GM19099 (cell line): ENCODE data around the gene KLHL26.

Experiments
- POLR2A ChIP-seq: IDR thresholded peaks from 3 replicates; pipeline ENCODE4 v1.6.1; 2011; ENCODE audit warnings: low read depth; ENCODE audit not compliant: insufficient read length; ENCODE audit errors: extremely low read depth

The KLHL26 gene

DNA sequence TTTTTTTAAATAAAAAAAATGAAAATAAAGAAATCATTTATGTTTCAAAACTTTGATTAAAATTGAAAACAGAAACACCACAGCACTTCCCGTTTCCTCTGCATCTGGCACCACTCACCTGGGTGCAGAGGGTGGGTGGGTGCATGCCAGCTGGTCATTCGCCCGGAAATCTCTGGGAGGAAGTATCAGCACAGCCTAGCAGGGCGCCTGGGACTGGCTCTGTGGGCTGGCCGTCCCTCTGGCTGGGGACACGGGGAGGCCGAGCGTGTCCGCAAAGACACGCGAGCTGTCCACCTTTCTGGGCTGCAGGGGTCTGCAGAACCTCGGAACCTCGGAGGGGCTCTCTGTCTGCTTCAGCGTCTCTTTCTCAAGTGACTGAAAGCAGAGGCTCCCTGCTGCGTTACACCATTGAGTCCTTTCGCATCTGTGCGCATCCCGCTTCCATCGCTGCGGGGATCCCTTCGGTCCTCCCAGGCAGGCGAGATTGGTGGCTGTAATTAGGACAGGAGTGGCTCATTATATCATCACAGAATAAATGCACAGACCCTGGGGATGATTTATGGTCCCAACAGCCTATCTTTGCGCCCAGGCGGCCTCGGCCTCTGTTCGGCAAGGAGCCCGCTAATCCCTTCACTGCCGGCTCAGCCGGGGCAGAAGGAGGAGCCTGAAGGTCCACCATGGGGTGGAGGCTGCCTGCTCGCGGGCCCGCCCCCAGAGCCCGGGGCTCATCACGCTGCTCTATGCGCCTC is 63.8 kb downstream of the KLHL26 start:
- peak; percentile 39 for TF ChIP-seq POLR2A

DNA sequence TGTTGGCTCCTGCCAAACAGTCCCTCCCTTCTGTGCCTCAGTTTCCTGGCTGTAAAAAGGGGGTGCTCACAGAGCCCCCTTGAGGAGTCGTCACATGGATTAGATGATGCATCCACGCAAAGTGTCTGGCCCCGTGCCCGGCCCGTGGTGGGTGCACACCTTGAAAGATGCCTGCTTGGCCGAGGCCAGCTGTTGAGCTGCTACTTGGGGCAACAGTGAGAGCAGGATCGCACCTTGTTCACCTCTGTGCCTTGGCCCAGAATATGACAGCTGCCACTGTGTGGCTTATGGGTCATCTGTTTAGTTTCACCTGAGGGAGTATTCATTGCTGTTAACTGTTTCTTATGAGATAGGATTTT is 64.4 kb downstream of the KLHL26 start:
- no peak for TF ChIP-seq POLR2A

DNA sequence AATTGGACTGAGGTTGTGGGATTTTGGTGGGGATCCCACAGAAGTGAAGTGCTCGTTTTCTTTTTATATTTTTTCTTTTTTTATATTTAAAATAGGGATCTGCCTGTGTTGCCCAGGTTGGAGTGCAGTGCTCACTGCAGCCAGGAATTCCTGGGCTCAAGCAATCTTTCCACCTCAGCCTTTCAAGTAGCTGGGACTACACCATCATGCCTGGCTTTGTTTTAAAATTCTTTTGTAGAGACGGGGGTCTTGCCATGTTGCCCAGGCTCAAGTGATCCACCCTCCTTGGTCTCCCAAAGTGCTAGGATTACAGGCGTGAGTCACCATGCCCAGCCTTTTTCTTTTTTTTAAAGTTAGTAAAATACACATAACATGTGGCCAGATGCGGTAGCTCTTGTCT is 67.2 kb downstream of the KLHL26 start:
- no peak for TF ChIP-seq POLR2A

DNA sequence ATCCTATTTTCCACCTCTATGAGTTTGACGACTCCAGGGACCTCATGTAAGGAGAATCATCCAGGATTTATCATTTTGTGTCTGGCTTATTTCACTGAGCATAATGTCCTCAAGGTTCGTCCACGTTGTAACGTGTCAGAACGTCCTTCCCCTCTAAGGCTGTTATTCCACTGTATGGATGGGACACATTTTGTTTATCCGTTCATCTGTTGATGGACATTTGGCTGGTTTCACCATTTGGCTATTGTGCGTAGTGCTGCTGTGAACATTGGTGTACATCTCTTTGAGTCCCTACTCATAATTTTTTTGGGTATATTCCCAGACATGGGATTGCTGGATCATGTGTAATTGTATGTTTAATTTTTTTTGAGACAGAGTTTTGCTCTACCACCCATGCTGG is 68.1 kb downstream of the KLHL26 start:
- no peak for TF ChIP-seq POLR2A

DNA sequence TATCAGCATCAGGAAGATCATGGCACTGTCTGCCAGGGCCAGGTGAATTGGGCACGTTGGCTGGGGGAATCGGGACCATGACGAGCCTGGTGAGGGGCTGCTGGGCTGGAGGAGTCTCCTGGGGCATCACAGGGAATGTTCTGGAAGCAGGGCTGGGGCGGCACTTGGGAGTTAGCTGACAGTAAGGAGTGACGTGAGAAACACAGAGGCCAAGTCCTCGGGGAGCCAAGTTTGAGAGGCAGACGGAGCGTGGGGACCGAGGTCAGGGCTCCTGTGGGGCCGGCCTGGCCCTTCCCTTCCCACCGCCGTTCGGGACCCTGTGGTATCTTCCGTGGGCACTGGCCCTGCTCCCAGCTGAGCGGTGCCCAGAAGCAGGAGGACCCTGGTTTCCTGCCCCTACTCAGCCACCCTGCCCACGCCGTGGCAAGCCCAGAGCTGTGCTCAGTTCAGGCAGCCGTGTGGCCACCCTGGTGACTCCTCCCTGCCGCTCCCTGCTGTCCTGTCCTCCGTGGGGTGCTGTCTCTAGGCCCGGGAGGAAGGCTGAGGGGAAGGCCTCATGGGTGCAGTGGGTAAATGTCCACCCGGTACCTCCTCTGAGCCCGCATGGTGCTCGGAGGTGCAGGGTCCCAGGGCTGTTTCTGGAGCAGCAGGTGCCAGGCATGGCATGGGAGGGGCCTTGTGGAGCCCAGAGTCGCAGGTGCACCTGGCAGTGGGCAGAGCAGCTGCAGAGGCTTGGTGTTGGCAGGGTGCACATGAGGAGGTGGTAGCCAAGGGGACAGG is 71.8 kb downstream of the KLHL26 start:
- no peak for TF ChIP-seq POLR2A

DNA sequence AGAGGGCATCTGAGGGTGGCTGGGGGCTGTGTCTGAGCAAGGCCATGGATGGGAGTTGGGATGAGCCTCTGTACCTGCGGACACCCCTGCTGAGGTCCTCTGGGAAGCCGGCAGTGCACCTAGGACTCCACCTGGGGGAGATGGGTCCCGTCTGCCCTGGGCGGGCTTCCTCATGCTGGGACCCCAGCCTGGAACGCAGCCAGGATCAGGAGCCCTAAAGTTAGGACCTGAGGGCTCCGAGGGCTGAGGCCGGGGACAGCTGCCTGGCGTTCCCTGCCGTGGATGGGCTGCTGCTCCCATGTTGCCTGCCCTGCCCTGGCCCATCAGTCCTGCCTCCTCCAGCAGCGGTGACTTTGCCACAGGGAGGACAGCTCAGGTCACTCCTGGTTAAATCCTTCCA is 72.7 kb downstream of the KLHL26 start:
- no peak for TF ChIP-seq POLR2A

DNA sequence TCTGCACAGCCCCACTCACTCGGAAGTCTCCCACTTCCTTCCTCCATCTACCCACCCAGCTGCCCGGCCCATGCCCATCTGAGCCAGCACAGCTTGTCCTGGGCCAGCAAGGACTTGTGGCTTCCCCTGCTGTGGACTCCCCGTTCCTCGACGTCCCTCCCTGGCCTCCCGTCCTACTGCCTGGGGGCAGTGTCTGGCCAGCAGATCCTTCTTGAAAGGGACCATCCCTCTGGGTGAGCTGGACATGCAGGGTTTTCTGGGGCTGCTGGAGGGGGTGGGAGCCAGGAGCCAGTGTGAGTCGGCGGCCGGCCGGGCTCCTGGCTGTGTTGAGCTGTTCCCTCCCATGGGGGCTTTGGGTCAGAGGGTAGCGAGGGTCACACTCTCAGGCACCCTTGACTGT is 73.4 kb downstream of the KLHL26 start:
- TF ChIP-seq POLR2A, result no peak

DNA sequence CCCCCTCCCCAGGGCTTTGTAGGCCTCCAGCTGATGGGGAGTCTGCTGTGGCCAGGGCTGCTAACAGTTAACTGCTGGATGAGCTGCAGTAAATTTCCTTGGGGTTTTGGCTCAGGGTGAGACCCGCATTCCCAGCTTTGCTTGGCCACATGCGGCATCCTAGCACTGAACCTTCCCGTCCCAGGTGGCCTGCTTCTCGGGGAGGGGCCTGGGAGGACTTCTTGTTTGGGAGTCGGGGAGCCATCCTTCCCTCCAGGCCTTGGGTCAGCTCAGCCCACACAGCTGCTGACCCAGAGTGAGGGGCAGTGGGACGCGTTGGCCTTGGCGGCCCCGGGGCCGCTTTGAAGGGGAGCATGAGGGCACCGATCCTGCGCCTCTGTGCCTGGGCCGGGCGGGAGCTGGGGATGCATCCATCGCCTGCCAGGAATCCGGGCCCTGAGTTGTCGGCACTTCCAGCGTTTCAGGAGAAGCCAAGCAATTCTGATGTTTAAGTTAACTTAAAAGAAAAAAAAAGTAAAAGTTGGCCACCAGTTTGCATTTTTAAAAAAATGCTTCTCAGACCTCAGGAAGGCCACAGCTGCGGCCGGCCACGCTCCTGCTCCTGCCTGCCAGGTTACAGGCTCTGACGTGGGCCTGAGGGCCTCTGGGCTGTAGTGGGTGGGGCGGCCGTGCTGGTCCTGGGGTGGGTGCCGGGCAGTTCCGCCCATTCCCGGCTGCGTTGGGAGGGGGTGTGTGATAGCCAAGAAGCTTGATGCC is 74.3 kb downstream of the KLHL26 start:
- TF ChIP-seq POLR2A, result no peak

DNA sequence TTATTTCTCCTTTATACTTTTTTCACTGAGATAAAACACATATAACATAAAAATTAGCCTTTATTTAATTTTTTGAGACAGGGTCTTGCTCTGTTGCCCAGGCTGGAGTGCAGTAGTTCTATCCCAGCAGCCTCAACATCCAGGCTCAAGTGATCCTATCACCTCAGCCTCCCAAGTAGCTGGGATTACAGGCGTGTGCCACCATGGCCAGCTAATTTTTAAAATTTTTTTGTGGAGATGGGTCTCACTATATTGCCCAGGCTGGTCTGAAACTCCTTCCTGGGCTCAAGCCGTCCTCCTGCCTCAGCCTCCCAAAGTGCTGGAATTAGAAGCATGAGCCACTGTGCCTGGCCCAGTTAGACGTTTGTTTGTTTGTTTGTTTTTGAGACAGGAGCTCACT is 75.1 kb downstream of the KLHL26 start:
- no peak for TF ChIP-seq POLR2A

DNA sequence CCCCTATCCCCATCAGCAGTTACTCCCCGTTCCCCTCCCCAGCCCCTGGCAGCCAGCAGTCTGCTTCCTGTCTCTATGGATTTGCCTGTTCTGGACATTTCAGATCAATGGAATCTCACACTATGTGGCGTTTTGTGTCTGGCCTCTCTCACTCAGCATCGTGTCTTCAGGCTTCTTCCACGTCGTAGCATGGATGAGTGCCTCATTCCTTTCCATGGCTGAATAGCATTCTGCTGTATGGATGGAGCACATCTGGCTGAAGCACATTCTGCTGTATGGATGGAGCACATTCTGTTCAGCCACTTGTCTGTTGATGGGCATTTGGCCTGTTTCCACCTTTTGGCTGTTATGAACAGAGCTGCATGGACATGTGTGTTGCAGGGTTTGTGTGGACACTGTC is 76.2 kb downstream of the KLHL26 start:
- TF ChIP-seq POLR2A, result no peak

DNA sequence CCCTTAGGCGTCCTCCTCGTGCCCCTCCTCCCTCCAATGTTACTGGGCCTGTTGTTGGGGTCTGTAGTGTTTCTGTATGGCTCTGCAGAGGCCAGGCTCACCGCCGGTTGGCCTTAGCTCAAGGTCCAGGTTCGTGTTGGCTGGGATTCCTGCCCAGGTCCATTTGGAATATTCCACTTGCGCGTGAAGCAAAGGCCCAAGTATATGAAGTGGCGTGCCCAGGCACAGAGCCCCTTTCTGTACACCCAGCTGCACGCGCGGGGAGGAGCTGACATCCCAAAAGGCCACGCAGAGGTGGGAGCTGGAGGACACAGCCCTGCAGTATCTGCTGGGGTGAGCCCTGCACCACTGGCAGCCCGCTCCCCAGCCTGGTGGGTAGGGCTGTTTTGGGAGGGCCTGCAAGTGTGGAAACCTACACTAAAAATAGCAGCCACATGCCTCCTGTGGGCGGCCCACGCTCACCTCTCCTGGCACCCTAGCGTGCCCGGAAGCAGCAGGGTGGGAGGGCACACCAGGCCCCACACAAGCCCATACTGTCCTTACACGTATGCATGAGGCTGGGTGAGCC is 76.8 kb downstream of the KLHL26 start:
- TF ChIP-seq POLR2A, result no peak

DNA sequence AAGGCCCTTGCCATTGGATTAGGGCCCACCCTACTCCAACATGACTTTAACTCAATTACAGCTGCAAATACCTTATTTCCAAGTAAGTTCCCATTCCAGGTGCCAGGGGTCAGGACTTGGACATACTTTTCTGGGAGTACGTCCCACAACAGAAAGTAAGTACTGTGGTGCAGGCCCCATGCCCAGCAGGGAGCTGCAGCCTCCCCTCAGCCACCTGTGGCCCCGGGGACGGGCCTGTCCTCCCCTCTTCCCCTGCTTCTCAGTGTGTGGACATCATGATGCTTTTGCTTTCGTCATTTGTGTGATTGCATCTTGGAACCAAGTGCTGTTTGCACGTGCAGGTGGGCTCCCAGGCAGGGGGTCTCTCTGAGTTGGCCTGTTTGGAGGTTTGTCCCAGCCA is 78.6 kb downstream of the KLHL26 start:
- TF ChIP-seq POLR2A, result no peak

DNA sequence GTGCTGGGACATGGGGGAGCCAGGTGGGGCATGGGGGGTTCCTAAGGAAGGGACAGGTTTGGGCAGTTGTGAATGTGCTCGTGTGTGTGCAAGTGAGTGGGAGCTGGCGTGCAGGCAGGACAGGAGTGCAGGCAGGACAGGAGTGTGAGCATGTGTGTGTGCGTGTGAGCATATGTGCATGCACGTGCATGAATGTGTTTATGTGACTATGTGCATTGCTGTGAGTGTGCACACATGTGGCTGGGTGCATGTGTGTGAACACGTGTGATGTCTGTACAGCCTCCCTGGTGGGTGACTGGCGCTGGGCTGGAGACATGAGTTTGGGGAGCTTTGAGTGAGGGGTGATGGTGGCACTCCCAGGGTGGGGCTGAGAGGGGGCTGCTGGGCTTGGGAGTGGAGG is 80.0 kb downstream of the KLHL26 start:
- no peak for TF ChIP-seq POLR2A

DNA sequence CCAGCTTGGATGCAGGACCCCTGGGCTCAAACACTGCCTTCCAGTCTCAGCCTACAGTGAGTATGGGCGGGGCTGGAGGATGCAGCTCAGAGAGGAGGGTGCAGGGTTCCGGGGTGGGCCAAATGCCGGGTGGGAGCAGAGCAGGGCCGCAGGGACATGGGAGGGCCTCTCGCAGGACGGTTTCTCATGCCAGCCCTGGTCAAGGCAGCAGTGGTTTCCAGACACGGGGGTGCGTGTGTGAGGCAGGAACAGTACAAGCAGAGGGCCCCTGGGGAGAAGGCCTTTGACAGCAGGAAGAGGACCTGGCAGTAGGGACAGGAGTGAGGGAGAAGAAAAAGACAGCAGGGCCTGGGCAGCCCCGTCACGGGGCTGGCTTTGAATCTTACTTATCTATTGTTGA is 80.8 kb downstream of the KLHL26 start:
- no peak for TF ChIP-seq POLR2A

DNA sequence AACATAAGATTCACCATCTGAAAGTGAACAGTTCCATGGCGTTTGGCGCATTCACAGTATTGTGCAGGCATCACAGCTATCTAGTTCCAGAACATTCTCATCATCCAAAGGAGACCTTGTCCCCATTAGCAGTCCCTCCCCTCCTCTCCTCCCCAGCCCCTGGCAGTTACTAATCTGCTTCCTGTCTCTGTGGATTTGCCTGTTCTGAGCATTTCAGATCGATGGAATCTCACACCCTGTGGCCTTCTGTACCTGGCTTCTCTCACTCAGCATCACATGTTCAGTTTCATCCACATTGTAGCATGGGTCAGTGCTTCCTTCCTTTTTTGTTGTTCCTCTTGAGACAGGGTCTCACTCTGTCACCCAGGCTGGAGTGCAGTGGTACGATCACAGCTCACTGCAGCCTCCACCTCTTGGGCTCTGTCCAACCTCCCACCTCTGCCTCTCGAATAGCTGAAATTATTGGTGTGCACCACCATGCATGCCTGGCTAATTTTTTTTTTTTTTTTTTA is 81.2 kb downstream of the KLHL26 start:
- no peak for TF ChIP-seq POLR2A
